Left ventricle myocardium inferior (tissue), 1 donor: Measurements from ENCODE around the gene LRRC8D. TPM values are rescaled to one million over a fixed set of nuclear protein-coding genes. Genes with fewer than 3 reads are reported as not detected.

ENCODE experiments used
- DNase-seq: peaks from one replicate; pipeline ENCODE4 v3.0.0-alpha.2; 2020
- H3K27ac ChIP-seq: fragments of 200-600 bp; replicated peaks from 2 replicates; pipeline ENCODE4 v1.8.0; 2021
- H3K27me3 ChIP-seq: fragments of 200-600 bp; 2 replicates; pipeline ENCODE4 v1.8.0; 2021; ENCODE audit warnings: low read depth
- H3K36me3 ChIP-seq: fragments of 200-600 bp; 2 replicates; pipeline ENCODE4 v1.8.0; 2021
- H3K4me1 ChIP-seq: fragments of 200-600 bp; 2 replicates; pipeline ENCODE4 v1.8.0; 2021
- H3K4me3 ChIP-seq: fragments of 200-600 bp; 2 replicates; pipeline ENCODE4 v1.8.0; 2021; ENCODE audit warnings: mild to moderate bottlenecking, moderate library complexity
- H3K9me3 ChIP-seq: fragments of 200-600 bp; replicated peaks from 2 replicates; pipeline ENCODE4 v1.8.0; 2021
- CTCF ChIP-seq: fragments of 200-600 bp; IDR thresholded peaks from 2 replicates; pipeline ENCODE4 v1.8.0; 2021; ENCODE audit warnings: antibody characterized with exemption, mild to moderate bottlenecking, borderline replicate concordance
- intact Hi-C: fragments of 100-400 bp; cut with micrococcal nuclease; formaldehyde crosslinking; loops from one replicate; pipeline ENCODE4 v1.11.0; 2022
- total RNA-seq: library from RNA; stranded (reverse); fragmentation: NEBNext Ultra II Directional; extraction: Animal tissue kit (Norgen Biotek cat#: 25700); gene quantifications from one replicate; pipeline ENCODE4 v1.2.1, GENCODE V29; 2021
- donor health status: DM: no; HTN: yes; CAD: no; lungs with severe emphysema.

LRRC8D gene
- total RNA-seq, 1 donor from 2014 or later: 6.4 TPM

GRCh38 chr1:89942825-89943658 lies 122.2 kb downstream of the LRRC8D start:
- DNase-seq: no peak
- intact Hi-C loops: no loop called here
- no peaks in the 10 kb centered on the region for H3K9me3 ChIP-seq
- no peak for TF ChIP-seq CTCF
- H3K36me3 ChIP-seq: no peaks in the 10 kb centered on the region
- H3K4me3 ChIP-seq: no peak overlapping the region
- H3K4me1 ChIP-seq: peaks cover 12% of the 10 kb centered on the region
- peak overlapping the region; percentile 12 for H3K27ac ChIP-seq
- H3K27me3 ChIP-seq: no peaks in the 10 kb centered on the region

GRCh38 chr1:89943846-89944781 lies 123.3 kb downstream of the LRRC8D start:
- no peak for TF ChIP-seq CTCF
- H3K27me3 ChIP-seq: no peaks in the 10 kb centered on the region
- H3K4me3 ChIP-seq: no peak overlapping the region
- no peaks in the 10 kb centered on the region for H3K36me3 ChIP-seq
- H3K9me3 ChIP-seq: no peaks in the 10 kb centered on the region
- intact Hi-C loops: no loop called here
- DNase-seq: no peak
- H3K4me1 ChIP-seq: peaks cover 1% of the 10 kb centered on the region
- H3K27ac ChIP-seq: no peak overlapping the region

- Histone ChIP-seq H3K9me3 (no peaks in the 10 kb centered on the region), H3K4me3 (no peak overlapping the region), H3K27me3 (no peaks in the 10 kb centered on the region), H3K36me3 (no peaks in the 10 kb centered on the region), H3K27ac (no peak overlapping the region), H3K4me1 (no peaks in the 10 kb centered on the region)
- no peak for TF ChIP-seq CTCF
- intact Hi-C loops: no loop called here
- DNase-seq: no peak
These were observed 125.1 kb downstream of the LRRC8D start for GRCh38 chr1:89945852-89946476.

GRCh38 chr1:89946532-89946931 lies 125.7 kb downstream of the LRRC8D start:
- H3K27me3 ChIP-seq: no peaks in the 10 kb centered on the region
- H3K4me1 ChIP-seq: no peaks in the 10 kb centered on the region
- H3K4me3 ChIP-seq: no peak overlapping the region
- no peaks in the 10 kb centered on the region for H3K9me3 ChIP-seq
- H3K36me3 ChIP-seq: no peaks in the 10 kb centered on the region
- intact Hi-C loops: no loop called here
- no peak overlapping the region for H3K27ac ChIP-seq
- DNase-seq: no peak
- TF ChIP-seq CTCF: no peak

GRCh38 chr1:89948722-89949345 lies 128.0 kb downstream of the LRRC8D start:
- DNase-seq: no peak
- no peak for TF ChIP-seq CTCF
- Histone ChIP-seq H3K27ac (no peak overlapping the region), H3K4me1 (peaks cover 4% of the 10 kb centered on the region), H3K4me3 (no peak overlapping the region), H3K27me3 (no peaks in the 10 kb centered on the region), H3K36me3 (no peaks in the 10 kb centered on the region), H3K9me3 (no peaks in the 10 kb centered on the region)
- intact Hi-C loops: no loop called here
